Effector CD4-positive, alpha-beta T cell (primary cell): Measurements from ENCODE around the gene CCDC30.
"Not testable (repeated sequence)": the region's sequence is repeated elsewhere in the genome, so short reads cannot be mapped to it uniquely, and the experiment has no call there.

Experiments used
- DNase-seq: peaks from one replicate; pipeline ENCODE4 v3.0.0-alpha.2; 2020

CCDC30 gene

GRCh38 chr1:42531043-42531442, 68.0 kb downstream of the CCDC30 start:
- DNase-seq = no peak

DNA sequence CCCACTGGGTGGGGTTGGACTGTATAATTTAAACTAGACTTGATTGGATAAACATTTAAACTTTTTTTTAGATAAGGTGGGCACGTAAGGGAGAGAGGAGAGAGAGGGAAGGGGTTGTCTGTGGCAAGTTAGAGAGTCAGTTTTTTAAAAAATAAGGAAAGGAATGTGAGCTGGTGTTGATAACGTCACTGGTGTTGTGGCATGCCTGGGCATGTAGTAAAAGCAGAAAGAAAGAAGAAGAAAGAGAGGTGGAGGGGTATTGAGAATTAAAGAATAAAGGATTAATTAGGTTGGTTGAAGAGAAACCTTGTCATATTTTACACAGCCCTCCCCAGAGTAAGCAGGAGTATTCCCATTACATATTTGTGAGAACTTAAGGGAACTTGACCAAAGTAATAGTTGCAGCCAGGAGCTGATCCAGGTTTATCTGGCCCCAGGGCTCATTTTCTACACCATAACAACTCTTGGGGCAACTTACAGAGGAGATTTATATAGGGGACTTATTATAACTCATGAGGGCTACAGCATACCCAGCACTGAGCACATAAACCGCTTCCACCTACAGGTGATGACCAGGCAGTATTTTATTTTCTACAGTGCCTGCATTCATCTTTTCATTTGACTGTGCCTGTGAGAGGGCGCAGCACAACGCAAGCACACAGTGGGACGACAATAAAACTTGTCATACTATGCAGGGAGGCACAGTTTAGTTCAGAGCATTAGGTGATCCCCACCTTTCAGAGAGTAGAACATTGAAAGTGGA, 70.2 kb downstream of the CCDC30 start:
- no peak for DNase-seq

DNA sequence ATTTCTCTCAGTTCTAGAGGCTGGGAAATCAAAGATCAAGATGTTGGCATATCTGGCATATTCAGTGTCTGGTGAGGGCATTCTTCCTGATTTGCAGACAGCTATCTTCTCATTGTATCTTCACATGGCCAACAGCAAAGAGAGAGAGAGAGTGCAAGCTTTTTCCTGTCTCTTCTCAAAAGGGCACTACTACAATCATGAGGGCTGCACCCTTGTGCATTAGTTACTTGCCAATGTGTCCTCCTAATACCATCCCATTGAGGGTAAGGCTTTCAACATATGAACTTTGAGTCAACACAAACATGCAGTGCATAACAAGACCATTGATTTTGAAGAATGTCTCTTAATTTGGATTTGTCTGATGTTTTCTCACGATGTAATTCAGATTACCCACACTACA, 78.0 kb downstream of the CCDC30 start:
- DNase-seq = no peak

GRCh38 chr1:42551180-42551579, 88.1 kb downstream of the CCDC30 start:
- DNase-seq = no peak

GRCh38 chr1:42551590-42551989, 88.5 kb downstream of the CCDC30 start:
- DNase-seq = no peak

- DNase-seq = no peak
Measured at GRCh38 chr1:42552636-42553035, 89.5 kb downstream of the CCDC30 start.

GRCh38 chr1:42557230-42557851, 94.3 kb downstream of the CCDC30 start:
- DNase-seq = no peak

- no peak for DNase-seq
Measured at GRCh38 chr1:42567038-42567437, 104.0 kb downstream of the CCDC30 start.

GRCh38 chr1:42576935-42577334, 113.8 kb downstream of the CCDC30 start:
- DNase-seq = no peak

DNA sequence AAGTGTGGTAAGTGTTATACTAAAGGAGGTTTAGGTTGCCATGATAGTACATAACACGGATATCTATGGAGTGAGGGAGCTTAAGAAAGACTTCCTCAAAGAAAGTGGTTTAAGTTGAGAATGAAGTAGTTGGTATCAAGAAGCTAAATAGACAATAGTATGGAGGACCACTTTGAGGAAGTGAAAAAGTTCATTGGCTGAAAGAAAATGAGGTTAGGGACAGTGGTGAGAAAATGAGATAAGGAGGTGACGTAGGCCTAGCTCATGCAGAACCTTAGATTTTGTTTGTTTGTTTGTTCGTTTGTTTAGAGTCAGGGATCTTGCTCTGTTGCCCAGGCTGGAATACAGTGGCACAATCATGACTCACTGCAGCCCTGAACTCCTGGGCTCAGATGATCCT, 122.9 kb downstream of the CCDC30 start:
- no peak for DNase-seq

- no peak for DNase-seq
Measured at GRCh38 chr1:42587753-42588152, 124.7 kb downstream of the CCDC30 start.

DNA sequence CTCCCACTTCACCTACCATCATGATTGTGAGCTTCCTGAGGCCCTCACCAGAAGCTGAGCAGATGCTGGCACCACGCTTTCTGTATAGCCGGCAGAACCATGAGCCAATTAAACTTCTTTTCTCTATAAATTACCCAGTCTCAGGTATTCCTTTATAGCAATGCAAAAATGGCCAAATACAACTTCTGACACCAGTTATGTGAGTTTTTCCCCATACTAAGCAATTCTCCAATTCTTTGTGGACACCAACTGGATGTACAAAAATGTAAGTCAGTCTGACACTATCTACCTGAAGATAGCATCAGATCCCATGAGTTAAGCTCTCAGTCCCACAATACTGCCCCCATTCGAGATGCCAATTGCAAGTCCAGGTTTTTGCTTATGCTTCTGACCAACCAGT, 129.7 kb downstream of the CCDC30 start:
- no peak for DNase-seq

DNA sequence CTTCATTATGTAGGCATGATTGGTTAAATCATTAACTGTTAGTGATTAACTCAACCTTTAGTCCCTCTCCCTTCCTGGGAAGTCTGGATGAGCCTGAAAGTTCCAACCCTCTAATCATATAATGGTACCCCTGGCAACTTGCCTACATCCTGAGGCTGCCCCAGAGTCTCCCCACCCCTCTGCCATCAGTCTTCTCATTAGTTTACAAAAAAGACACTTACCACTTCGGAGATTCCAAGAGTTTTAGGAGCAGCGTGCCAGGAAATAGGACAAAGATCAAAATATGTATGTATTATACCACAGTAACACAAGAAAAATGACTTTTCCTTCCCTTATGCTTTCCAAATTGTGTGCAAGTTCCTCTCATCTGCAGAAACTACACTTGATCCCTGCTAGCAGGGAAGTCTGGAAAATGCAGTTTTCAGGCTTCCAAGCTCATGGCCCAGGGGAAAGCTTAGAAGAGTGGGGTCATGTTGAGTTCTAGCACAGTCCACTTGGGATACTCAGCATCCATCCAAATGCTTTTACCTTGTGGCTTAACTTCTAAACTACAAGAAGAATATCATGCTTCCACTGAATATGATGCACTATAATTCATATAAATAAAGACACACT, 130.5 kb downstream of the CCDC30 start:
- no peak for DNase-seq

- no peak for DNase-seq
Measured at GRCh38 chr1:42601472-42601871, 138.4 kb downstream of the CCDC30 start.

DNA sequence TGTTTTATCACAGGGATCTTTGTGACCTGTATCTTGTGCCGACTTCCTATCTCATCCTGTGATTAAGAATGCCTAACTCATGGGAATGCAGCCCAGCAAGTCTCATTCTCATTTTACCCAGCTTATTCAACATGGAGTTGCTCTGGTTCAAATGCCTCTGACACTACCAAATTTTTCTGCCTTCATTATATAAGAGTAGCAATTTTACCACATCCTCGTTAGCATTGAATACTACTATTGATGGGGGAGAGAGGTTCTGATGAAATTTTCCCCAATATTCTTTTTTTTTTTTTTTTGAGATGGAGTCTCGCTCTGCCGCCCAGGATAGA, 150.7 kb downstream of the CCDC30 start:
- DNase-seq = no peak

DNA sequence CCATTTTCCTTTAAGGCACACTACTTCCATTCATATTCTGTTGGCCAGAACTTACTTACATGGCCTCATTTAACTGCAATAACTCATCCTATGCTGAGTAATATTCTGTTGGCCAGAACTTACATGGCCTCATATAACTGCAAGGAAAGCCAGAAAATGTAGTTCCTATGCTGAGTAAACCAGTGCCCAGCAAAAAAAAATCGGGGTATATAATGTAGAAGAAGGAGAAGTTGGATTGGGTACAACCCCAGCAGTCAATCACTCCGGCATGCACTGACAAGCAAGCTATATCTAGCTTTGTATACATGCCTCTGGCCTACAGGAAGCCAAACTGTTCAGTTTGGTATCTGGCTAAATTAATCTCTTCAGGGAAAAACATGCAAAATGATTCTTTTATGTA, 155.8 kb downstream of the CCDC30 start:
- DNase-seq = no peak

DNA sequence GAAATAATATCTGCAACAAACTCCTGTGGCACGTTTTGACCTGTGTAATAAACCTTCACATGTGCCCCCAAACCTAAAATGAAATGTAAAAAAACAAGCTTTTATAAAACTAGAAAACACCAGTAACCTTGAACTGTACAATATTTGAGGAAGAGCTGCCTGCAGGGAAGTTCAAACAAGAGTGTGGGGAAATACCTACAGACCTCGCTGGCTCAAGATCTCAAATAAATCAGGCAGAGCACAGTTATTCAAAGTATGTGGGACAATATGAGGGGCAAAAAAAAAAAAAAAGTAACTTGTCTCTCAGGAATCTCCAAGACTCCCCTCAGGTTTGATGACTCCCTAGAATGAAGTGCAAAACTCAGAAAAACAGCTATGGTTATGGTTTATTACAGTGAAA, 157.2 kb downstream of the CCDC30 start:
- DNase-seq = no peak

DNA sequence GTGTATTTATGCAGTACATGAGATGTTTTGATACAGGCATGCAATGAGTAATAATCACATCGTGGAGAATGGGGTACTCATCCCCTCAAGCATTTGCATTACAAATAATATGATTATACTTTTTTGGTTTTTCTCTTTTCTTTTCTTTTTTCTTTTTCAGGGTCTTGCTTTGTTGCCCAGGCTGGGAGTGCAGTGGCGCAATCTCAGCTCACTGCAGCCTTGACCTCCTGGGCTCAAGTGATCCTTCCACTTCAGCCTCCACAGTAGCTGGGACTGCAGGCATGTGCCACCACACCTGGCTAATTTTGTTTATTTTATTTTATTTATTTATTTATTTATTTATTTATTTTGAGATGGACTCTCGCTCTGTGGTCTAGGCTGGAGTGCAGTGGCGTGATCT, 158.1 kb downstream of the CCDC30 start:
- DNase-seq = not testable (repeated sequence)

GRCh38 chr1:42627205-42627604, 164.1 kb downstream of the CCDC30 start:
- not testable (repeated sequence) for DNase-seq

DNA sequence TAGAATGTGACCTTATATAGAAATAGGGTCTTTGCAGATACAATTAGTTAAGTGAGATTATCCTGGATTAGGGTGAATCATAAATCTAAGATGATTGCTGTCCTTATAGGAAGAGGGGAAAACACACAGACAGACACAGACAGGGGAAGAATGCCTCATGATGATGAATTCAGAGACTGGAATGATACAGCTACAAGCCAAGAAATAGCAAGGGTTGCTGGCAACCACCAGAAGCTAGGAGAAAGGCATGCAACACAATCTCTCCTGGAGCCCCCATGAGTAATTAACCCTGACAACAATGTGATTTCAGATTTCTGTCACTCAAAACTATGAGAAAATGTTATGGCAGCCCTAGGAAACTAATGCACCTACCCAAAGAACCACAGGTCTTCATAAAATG, 176.0 kb downstream of the CCDC30 start:
- no peak for DNase-seq

- no peak for DNase-seq
Measured at GRCh38 chr1:42646056-42646455, 183.0 kb downstream of the CCDC30 start.

DNA sequence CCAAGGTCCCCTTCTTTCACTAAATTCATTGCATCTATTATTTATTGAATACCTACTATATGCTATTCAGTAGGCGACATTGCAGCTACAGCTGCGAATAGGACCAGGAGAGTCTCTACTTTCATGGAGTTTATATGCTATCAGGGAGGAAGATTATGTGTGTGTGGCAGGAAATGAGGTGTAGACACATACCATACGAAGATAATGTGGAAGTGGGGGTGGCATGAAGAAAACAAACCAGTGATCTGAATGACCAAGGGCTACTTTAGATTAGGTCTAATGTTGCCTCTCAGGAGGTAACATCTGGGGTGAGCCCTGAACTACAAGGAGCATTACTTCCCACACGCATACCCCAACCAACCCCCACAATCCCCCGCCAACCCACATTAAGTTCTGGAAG, 194.1 kb downstream of the CCDC30 start:
- DNase-seq = no peak

GRCh38 chr1:42657981-42658876, 195.1 kb downstream of the CCDC30 start, which contains the start of gene PPIH:
TSS of gene PPIH (plus strand) at chr1:42658423. CDS start at chr1:42658447, 24 bp downstream.
- DNase-seq = peak; percentile 94
